H1 (cell line): ENCODE measurements around the gene GBF1. TPM values are rescaled to one million over a fixed set of nuclear protein-coding genes. Genes with fewer than 3 reads are reported as not detected.

Source experiments
- CTCF ChIA-PET: fragments of 300-600 bp; sonication (Branson Sonifier 250); formaldehyde crosslinking; loops from one replicate; lab custom pipeline; 2021; ENCODE audit not compliant: partially characterized antibody; lab: Charles Lee
- POLR2A ChIA-PET: fragments of 300-600 bp; sonication (Branson Sonifier 250); formaldehyde crosslinking; loops from one replicate; lab custom pipeline; 2021; ENCODE audit warnings: inconsistent platforms; ENCODE audit not compliant: partially characterized antibody; lab: Charles Lee
- DNase-seq, 2 experiments: peaks; one replicate each; pipeline versions ENCODE4 v3.0.0 to v3.0.0-alpha.2; 2010 to 2022; ENCODE audit warnings: low spot score in 2 of 2, low read depth in 1 of 2, mixed read lengths in 1 of 2
- FAIRE-seq: peaks from 2 replicates; lab custom pipeline; 2011; peaks lifted over from hg19 to GRCh38; lab: Jason Lieb, UNC
- H2AFZ ChIP-seq: 2 replicates; pipeline ENCODE4 v1.8.1; 2012; ENCODE audit warnings: low read length, inconsistent platforms
- H2AK5ac ChIP-seq: 2 replicates; pipeline ENCODE4 v1.6.1; 2013; ENCODE audit warnings: low read depth, low read length
- H2BK120ac ChIP-seq: replicated peaks from 2 replicates; pipeline ENCODE3; 2013; ENCODE audit warnings: low read depth, low read length, inconsistent platforms
- H2BK12ac ChIP-seq: 2 replicates; pipeline ENCODE4 v1.6.1; 2013; ENCODE audit warnings: low read depth, low read length
- H2BK15ac ChIP-seq: 2 replicates; pipeline ENCODE4 v1.6.1; 2013; ENCODE audit warnings: low read length
- H2BK20ac ChIP-seq: 2 replicates; pipeline ENCODE4 v1.6.1; 2013; ENCODE audit warnings: low read length
- H2BK5ac ChIP-seq: 2 replicates; pipeline ENCODE4 v1.6.1; 2013; ENCODE audit warnings: low read depth, low read length
- H3K14ac ChIP-seq: 2 replicates; pipeline ENCODE4 v1.6.1; 2013; ENCODE audit warnings: inconsistent platforms; ENCODE audit not compliant: insufficient read length
- H3K18ac ChIP-seq: 2 replicates; pipeline ENCODE4 v1.6.1; 2013; ENCODE audit warnings: low read length; ENCODE audit errors: extremely low read depth
- H3K23ac ChIP-seq: 2 replicates; pipeline ENCODE4 v1.6.1; 2013; ENCODE audit warnings: inconsistent platforms; ENCODE audit not compliant: insufficient read length
- H3K23me2 ChIP-seq: 2 replicates; pipeline ENCODE4 v1.6.1; 2013; ENCODE audit warnings: low read depth, low read length
- H3K27ac ChIP-seq: 2 replicates; pipeline ENCODE4 v1.6.1; 2011; ENCODE audit warnings: low read depth, low read length, inconsistent platforms
- H3K27me3 ChIP-seq, 4 experiments: replicated peaks in 1 of 4; 1 replicate in 1 of 4; 2 replicates in 3 of 4; pipeline versions ENCODE4 v1.6.1 to v1.8.1; 2011 to 2013; ENCODE audit warnings: low read length in 3 of 4, mild to moderate bottlenecking in 3 of 4, inconsistent platforms in 2 of 4, mixed read lengths in 2 of 4, moderate library complexity in 1 of 4; ENCODE audit not compliant: control insufficient read depth in 3 of 4, insufficient read depth in 3 of 4; ENCODE audit errors: extremely low read depth in 1 of 4
- H3K36me3 ChIP-seq, 4 experiments: 2 replicates each; pipeline versions ENCODE4 v1.6.1 to v1.8.1; 2011 to 2013; ENCODE audit warnings: mild to moderate bottlenecking in 4 of 4, low read length in 3 of 4, moderate library complexity in 2 of 4, control low read depth in 1 of 4, inconsistent platforms in 1 of 4; ENCODE audit not compliant: insufficient read depth in 4 of 4, control insufficient read depth in 2 of 4
- H3K4ac ChIP-seq: replicated peaks from 2 replicates; pipeline ENCODE3; 2013; ENCODE audit warnings: low read length, low read depth, mixed read lengths, inconsistent platforms; ENCODE audit not compliant: insufficient read length
- H3K4me1 ChIP-seq, 4 experiments: replicated peaks in 1 of 4; 1 replicate in 1 of 4; 2 replicates in 3 of 4; pipeline versions ENCODE4 v1.6.1 to v1.8.1; 2011 to 2013; ENCODE audit warnings: low read length in 3 of 4, inconsistent platforms in 2 of 4, mixed read lengths in 1 of 4; ENCODE audit not compliant: insufficient read depth in 4 of 4, control insufficient read depth in 3 of 4
- H3K4me2 ChIP-seq, 2 experiments: 2 replicates each; pipeline versions ENCODE4 v1.6.1 to v1.8.1; 2011 to 2013; ENCODE audit warnings: low read depth in 2 of 2, low read length in 2 of 2, control low read depth in 1 of 2, inconsistent platforms in 1 of 2, mild to moderate bottlenecking in 1 of 2; ENCODE audit not compliant: insufficient read depth in 1 of 2
- H3K4me3 ChIP-seq, 4 experiments: fragments of 200-600, 300-600 bp in 1 of 4; sonication (generic), shearing (Covaris generic), sonication (Bioruptor Twin) in 1 of 4; 2 replicates each; pipeline versions ENCODE4 v1.5.1 to v1.8.1; 2011 to 2016; ENCODE audit warnings: low read length in 4 of 4, low read depth in 3 of 4, control low read depth in 2 of 4, inconsistent platforms in 2 of 4, mild to moderate bottlenecking in 2 of 4, mixed read lengths in 1 of 4, moderate library complexity in 1 of 4; ENCODE audit not compliant: insufficient read depth in 2 of 4; ENCODE audit errors: extremely low read depth in 1 of 4
- H3K56ac ChIP-seq: replicated peaks from 2 replicates; pipeline ENCODE3; 2013; ENCODE audit warnings: low read depth, mild to moderate bottlenecking, mixed read lengths, low read length, inconsistent platforms; ENCODE audit not compliant: insufficient read length
- H3K79me1 ChIP-seq: 2 replicates; pipeline ENCODE4 v1.6.1; 2013; ENCODE audit warnings: low read depth, low read length, control low read depth
- H3K79me2 ChIP-seq, 2 experiments: 2 replicates each; pipeline versions ENCODE4 v1.6.1 to v1.8.1; 2012 to 2013; ENCODE audit warnings: low read length in 2 of 2, mild to moderate bottlenecking in 2 of 2, inconsistent platforms in 1 of 2; ENCODE audit not compliant: insufficient read depth in 2 of 2, control insufficient read depth in 1 of 2
- H3K9ac ChIP-seq, 4 experiments: replicated peaks in 1 of 4; 1 replicate in 1 of 4; 2 replicates in 3 of 4; pipeline versions ENCODE4 v1.6.1 to v1.8.1; 2011 to 2013; ENCODE audit warnings: low read depth in 3 of 4, low read length in 3 of 4, control low read depth in 2 of 4, mild to moderate bottlenecking in 2 of 4, moderate library complexity in 2 of 4, inconsistent platforms in 1 of 4; ENCODE audit errors: extremely low read depth in 1 of 4
- H3K9me3 ChIP-seq, 2 experiments: 2 replicates each; pipeline versions ENCODE4 v1.6.1 to v1.8.1; 2012 to 2013; ENCODE audit warnings: mild to moderate bottlenecking in 2 of 2, moderate library complexity in 2 of 2, control low read depth in 1 of 2, inconsistent platforms in 1 of 2, low read depth in 1 of 2, low read length in 1 of 2, mixed read lengths in 1 of 2; ENCODE audit not compliant: insufficient read depth in 2 of 2
- H4K20me1 ChIP-seq, 2 experiments: replicated peaks in 1 of 2; 2 replicates each; pipeline versions ENCODE3 to v1.8.1; 2011 to 2013; ENCODE audit warnings: inconsistent platforms in 2 of 2, low read length in 2 of 2, mild to moderate bottlenecking in 1 of 2; ENCODE audit not compliant: insufficient read depth in 2 of 2, control insufficient read depth in 1 of 2
- H4K5ac ChIP-seq: 2 replicates; pipeline ENCODE4 v1.6.1; 2013; ENCODE audit warnings: low read length, low read depth, mixed read lengths, inconsistent platforms; ENCODE audit not compliant: insufficient read length
- H4K8ac ChIP-seq: 2 replicates; pipeline ENCODE4 v1.8.0; 2013; ENCODE audit warnings: mild to moderate bottlenecking, moderate library complexity, low read length, inconsistent platforms; ENCODE audit not compliant: insufficient read depth; ENCODE audit errors: extremely low read depth
- H4K91ac ChIP-seq: replicated peaks from 2 replicates; pipeline ENCODE3; 2013; ENCODE audit warnings: low read length, mixed read lengths, inconsistent platforms; ENCODE audit not compliant: insufficient read length
- BCL11A ChIP-seq, 2 experiments: IDR thresholded peaks; one replicate each; pipeline ENCODE4 v1.6.1; 2011; ENCODE audit warnings: low read depth in 2 of 2, low read length in 2 of 2, mild to moderate bottlenecking in 2 of 2
- WGBS, 2 experiments: shearing (Covaris generic) in 1 of 2; methylation state at CpG; one replicate each; pipeline versions ENCODE4 v1.1.6 to v1.1.7; 2013 to 2015; ENCODE audit warnings: low lambda C conversion rate in 2 of 2, mixed read lengths in 2 of 2, inconsistent platforms in 1 of 2, low coverage in 1 of 2, missing lambda C conversion rate in 1 of 2; ENCODE audit not compliant: insufficient replicate concordance in 2 of 2, insufficient coverage in 1 of 2, insufficient read length in 1 of 2; ENCODE audit errors: extremely low coverage in 1 of 2, missing lambda C conversion rate in 1 of 2; 5-methylcytosine and 5-hydroxymethylcytosine counted together
- polyA plus RNA-seq, 7 experiments: library from polyadenylated mRNA; depleted of rRNA in 3 of 7; stranded (reverse) in 5 of 7; unstranded in 2 of 7; fragments of >200 nt in 5 of 7; fragments of 200-250 nt in 2 of 7; gene quantifications; 1 replicate in 5 of 7; 2 replicates in 1 of 7; 4 replicates in 1 of 7; pipeline versions ENCODE4 v1.2.1 to v1.2.3, GENCODE V29; 2011 to 2013; ENCODE audit warnings: missing spikeins in 2 of 7, mixed read lengths in 2 of 7
- total RNA-seq: library from RNA; stranded (reverse); fragmentation: NEBNext Ultra II Directional; extraction: Animal tissue kit (Norgen Biotek cat#: 25700); gene quantifications from 2 replicates; pipeline ENCODE4 v1.2.1, GENCODE V29; 2021

Gene GBF1
- total and polyA plus RNA-seq, 2 of the 8 experiments (the other 6 are each of a cell fraction or from before 2014, with no cell fraction given), result 11.0 to 25.5 TPM

GRCh38 chr10:102327641-102328040, 82.3 kb downstream of the GBF1 start:
- Histone ChIP-seq H3K79me2 (no peaks in the 10 kb centered on the region), H4K5ac (no peak overlapping the region), H2BK15ac (no peak overlapping the region)

More at GRCh38 chr10:102327641-102328040, 82.3 kb downstream of the GBF1 start:
- 91% methylated on average over 2 of the region's 2 CpGs; no CpG with 5 or more reads in 1 of the 2 experiments for WGBS, 2 experiments
- Histone ChIP-seq H3K4me2 (no peak overlapping the region), H2BK20ac (no peak overlapping the region), H3K18ac (no peak overlapping the region), H2AFZ (no peak overlapping the region), H2AK5ac (no peak overlapping the region), H3K79me1 (no peaks in the 10 kb centered on the region), H3K4ac (no peak overlapping the region), H3K4me1 (peaks cover 0 to 2% (median 0%) of the 10 kb centered on the region in 4 experiments; a peak in 2 of 7 replicates), H2BK5ac (no peak overlapping the region), H3K23ac (no peak overlapping the region), H3K56ac (no peak overlapping the region), H2BK12ac (no peak overlapping the region), H3K14ac (no peak overlapping the region), H3K9me3 (no peaks in the 10 kb centered on the region), H3K4me3 (no peak overlapping the region), H4K8ac (no peak overlapping the region), H4K91ac (no peak overlapping the region), H3K36me3 (no peaks in the 10 kb centered on the region), H2BK120ac (no peak overlapping the region), H3K27ac (no peak overlapping the region), H4K20me1 (peaks cover 2 to 8% of the 10 kb centered on the region in 2 experiments), H3K9ac (no peak overlapping the region), H3K27me3 (no peaks in the 10 kb centered on the region), H3K23me2 (no peaks in the 10 kb centered on the region)
- FAIRE-seq, result no peak
- ChIA-PET CTCF (interaction anchor here (0.7 to 3.8 kb wide), 8 partner anchors 9 to 97 kb away, joined by 3 to 33 read pairs (median 3); no protein-coding TSS in a partner anchor), POLR2A (no interaction called here)
- no peak for DNase-seq
- no peak for TF ChIP-seq BCL11A (IDR thresholded peaks at IDR 0.05; ENCODE audit: low read depth in 2 of 2, low read length in 2 of 2)
